GM18526 (cell line): ENCODE results near the gene GPR156.

Source experiments
- POLR2A ChIP-seq: IDR thresholded peaks from 3 replicates; pipeline ENCODE4 v1.6.1; 2011; ENCODE audit not compliant: insufficient read length; ENCODE audit errors: extremely low read depth

The GPR156 gene

DNA sequence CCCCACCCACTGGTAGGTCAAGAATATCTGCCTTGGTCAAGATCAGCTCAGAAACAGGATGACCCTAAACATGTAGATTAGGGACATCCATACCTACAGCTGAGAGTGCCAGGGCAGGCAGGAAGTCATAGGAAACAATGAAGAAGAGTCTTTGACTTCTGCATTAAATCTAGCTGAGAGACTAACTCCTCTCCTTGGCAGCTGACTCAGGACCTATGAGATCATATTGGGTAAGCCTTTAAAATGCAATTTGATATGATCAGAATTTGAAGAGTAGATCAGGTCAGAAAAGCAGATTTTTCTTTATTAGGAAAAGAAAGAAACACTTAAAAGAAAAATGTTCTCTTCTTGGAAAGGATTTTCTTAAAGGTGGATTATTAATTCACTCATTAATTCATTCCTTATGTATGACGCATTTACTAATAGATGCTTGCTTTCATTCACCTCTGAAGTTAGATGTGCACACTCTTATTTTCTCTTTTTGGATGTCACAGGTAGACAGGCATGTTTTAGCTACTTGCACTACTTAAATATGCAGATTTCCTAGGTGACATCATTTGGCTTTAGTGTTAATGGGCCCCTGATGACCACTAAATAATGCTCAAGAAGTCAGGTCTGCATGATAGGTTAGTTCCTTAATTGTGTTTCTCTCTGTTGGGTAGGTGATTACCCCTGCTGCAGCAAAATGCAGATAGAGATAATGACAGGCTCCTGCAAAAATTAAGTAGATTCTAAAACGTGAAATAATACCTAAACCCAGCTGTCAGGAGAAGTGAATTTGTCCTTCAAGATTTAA lies 155.1 kb downstream of the GPR156 start:
- TF ChIP-seq POLR2A, result no peak

DNA sequence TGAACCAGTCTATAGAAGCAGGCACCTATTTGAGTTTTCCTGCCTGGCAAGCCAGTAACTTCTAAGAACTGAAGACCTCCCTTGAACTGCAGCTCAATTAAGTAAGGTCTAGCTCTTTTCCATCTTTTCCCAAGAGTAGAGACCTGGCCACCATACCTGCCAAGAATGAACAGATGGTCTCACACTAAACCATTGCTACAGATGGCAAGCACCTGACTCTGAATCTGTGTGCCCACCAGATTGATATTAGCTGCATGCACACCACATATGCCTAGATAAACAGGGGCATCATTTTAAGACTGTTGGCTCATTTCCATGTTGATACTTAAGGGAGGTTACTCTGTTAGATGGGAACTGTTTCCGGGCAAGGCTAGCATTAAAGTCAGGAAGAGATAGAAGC lies 156.0 kb downstream of the GPR156 start:
- no peak for TF ChIP-seq POLR2A

DNA sequence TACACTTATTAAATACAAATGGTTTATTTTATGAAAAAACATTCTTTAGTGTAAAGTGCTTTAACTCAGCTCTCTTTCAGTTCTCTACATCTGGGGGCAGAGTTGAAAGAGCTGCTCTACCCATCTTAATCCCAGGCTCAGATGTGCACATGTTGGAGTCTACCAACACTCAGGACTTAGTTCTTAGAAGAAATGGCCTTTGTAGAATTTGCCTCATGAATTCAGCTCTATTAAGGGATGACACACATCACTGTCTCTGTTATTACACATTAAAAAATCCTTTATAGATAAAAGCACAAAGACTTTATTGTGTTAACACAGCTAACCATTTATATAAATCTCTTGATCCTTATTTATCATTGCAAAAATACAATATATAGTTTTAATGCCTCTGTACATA lies 159.0 kb downstream of the GPR156 start:
- TF ChIP-seq POLR2A, result no peak

DNA sequence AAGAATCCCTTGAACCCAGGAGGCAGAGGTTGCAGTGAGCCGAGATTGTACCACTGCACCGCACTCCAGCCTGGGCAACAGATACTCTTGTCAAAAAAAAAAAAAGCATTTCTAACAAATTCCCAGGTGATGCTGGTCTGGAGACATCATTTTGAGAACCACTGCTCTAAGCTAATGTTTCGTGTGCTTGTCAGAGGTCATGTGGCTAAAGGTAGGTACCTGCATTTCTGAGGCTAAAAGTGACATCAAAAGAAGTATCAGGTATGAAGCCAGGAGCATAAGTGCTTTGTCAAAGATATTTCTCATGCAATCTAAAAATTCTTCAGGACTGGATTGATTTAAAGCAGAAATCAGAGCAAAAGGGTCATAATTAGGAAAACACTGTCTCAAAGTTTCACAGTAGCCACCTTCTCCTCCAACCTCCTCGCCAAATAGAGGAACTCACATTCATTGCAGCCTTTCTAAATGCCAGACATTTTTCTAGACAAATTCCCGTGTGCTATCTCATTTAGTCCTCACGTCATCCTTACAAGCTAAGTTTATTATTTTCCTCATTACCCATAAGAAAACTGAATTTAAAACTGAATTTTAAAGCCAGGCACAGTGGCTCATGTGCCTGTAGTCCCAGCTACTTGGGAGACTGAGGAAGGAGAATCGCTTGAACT lies 165.0 kb downstream of the GPR156 start:
- TF ChIP-seq POLR2A, result no peak
